Spleen (tissue), 11 donors: ENCODE measurements around the gene C22orf31. TPM values are rescaled to one million over a fixed set of nuclear protein-coding genes. Genes with fewer than 3 reads are reported as not detected.

Experiments used
- DNase-seq: peaks from one replicate; pipeline ENCODE4 v3.0.0-alpha.2; 2020
- H3K27ac ChIP-seq, 8 donors: fragments of 200-600 bp; sonication (generic) in 7 of 8; 1 replicate in 4 of 8; 2 replicates in 4 of 8; pipeline versions ENCODE4 v1.5.0 to v1.8.0; 2016 to 2021; ENCODE audit warnings: inconsistent platforms in 4 of 8, mild to moderate bottlenecking in 4 of 8, moderate library complexity in 1 of 8
- H3K27me3 ChIP-seq, 7 donors: fragments of 200-600 bp; sonication (generic) in 6 of 7; replicated peaks in 1 of 7; 1 replicate in 4 of 7; 2 replicates in 3 of 7; pipeline versions ENCODE4 v1.5.0 to v1.8.0; 2016 to 2021; ENCODE audit warnings: inconsistent platforms in 3 of 7, mild to moderate bottlenecking in 1 of 7
- H3K36me3 ChIP-seq, 6 donors: fragments of 200-600 bp; sonication (generic) in 5 of 6; 1 replicate in 4 of 6; 2 replicates in 2 of 6; pipeline versions ENCODE4 v1.5.0 to v1.8.0; 2016 to 2021; ENCODE audit warnings: inconsistent platforms in 2 of 6
- H3K4me1 ChIP-seq, 6 donors: fragments of 200-600 bp; sonication (generic) in 5 of 6; 1 replicate in 3 of 6; 2 replicates in 3 of 6; pipeline versions ENCODE4 v1.5.0 to v1.8.0; 2016 to 2021; ENCODE audit warnings: inconsistent platforms in 3 of 6
- H3K4me3 ChIP-seq, 8 donors: fragments of 200-600 bp; sonication (generic) in 7 of 8; 1 replicate in 4 of 8; 2 replicates in 4 of 8; pipeline versions ENCODE4 v1.5.0 to v1.8.0; 2016 to 2021; ENCODE audit warnings: inconsistent platforms in 4 of 8, mild to moderate bottlenecking in 4 of 8, moderate library complexity in 2 of 8
- H3K9me3 ChIP-seq, 8 donors: fragments of 200-600 bp; sonication (generic) in 7 of 8; 1 replicate in 4 of 8; 2 replicates in 4 of 8; pipeline versions ENCODE4 v1.5.0 to v1.8.0; 2016 to 2021; ENCODE audit warnings: inconsistent platforms in 4 of 8
- CTCF ChIP-seq, 11 experiments: fragments of 200-600 bp in 7 of 11; fragments of 450-650 bp in 4 of 11; sonication (generic) in 4 of 11; IDR thresholded peaks in 8 of 11; conservative IDR thresholded peaks in 3 of 11; 1 replicate in 7 of 11; 2 replicates in 4 of 11; pipeline versions ENCODE4 v1.4.0 to v1.8.0; 2016 to 2021; ENCODE audit warnings: antibody characterized with exemption in 11 of 11, inconsistent platforms in 4 of 11, mild to moderate bottlenecking in 1 of 11
- POLR2A ChIP-seq, 3 donors: fragments of 450-650 bp; IDR thresholded peaks; one replicate each; pipeline ENCODE4 v1.5.1; 2017; ENCODE audit warnings: antibody characterized with exemption in 3 of 3, mild to moderate bottlenecking in 1 of 3
- POLR2AphosphoS5 ChIP-seq, 3 donors: sonication (generic); formaldehyde crosslinking; IDR thresholded peaks; one replicate each; pipeline ENCODE4 v1.5.1; 2017; ENCODE audit warnings: antibody characterized with exemption in 3 of 3
- WGBS, 5 donors: extraction: QIAGEN DNeasy Blood & Tissue Kit in 3 of 5; methylation state at CpG; one replicate each; pipeline versions ENCODE4 v1.1.5 to v1.1.7; 2013 to 2018; 5-methylcytosine and 5-hydroxymethylcytosine counted together
- intact Hi-C: fragments of 100-400 bp; cut with DNase I; formaldehyde crosslinking; loops from one replicate; pipeline ENCODE4 v1.15.0; 2023; ENCODE audit warnings: low total_unique reads
- polyA plus RNA-seq, 3 donors: library from polyadenylated mRNA; stranded (reverse); fragments of 200-250 nt; gene quantifications; one replicate each; pipeline ENCODE4 v1.2.1, GENCODE V29; 2013
- total RNA-seq, 7 donors: library from RNA; depleted of rRNA in 3 of 7; stranded (reverse); fragments of >200 nt in 3 of 7; fragmentation: NEBNext Ultra II Directional in 4 of 7; extraction: Animal tissue kit (Norgen Biotek cat#: 25700) in 4 of 7; gene quantifications; one replicate each; pipeline versions ENCODE4 v1.1.0 to v1.2.1, GENCODE V29; 2016 to 2021
- donor health status: healthy with polysubstance abuse.
- donor health status: DM: no; HTN: no; CAD: no; lungs with moderate emphysema.
- donor health status: DM: no; HTN: no; CAD: no.
- donor health status: Bipolar disorder and iron deficiency.
- donor health status: healthy.
- donor health status: DM: no; HTN: no; CAD: no.
- donor health status: DM: yes; HTN: yes; CAD: no.

The C22orf31 gene
- total and polyA plus RNA-seq, 10 donors = not detected

GRCh38 chr22:29106839-29107238, 45.2 kb upstream of the C22orf31 start:
- Histone ChIP-seq H3K27me3 (peaks cover 0 to 7% (median 0%) of the 10 kb centered on the region in 7 donors), H3K4me3 (no peak overlapping the region), H3K27ac (no peak overlapping the region), H3K9me3 (no peaks in the 10 kb centered on the region), H3K4me1 (peaks cover 0 to 6% (median 0%) of the 10 kb centered on the region in 6 donors), H3K36me3 (peaks cover 0 to 4% (median 0%) of the 10 kb centered on the region in 6 donors)
- DNase-seq = no peak
- 54 to 79% (median 68%) methylated on average over 4 of the region's 4 CpGs for WGBS, 5 donors
- intact Hi-C loops = no loop called here
- TF ChIP-seq POLR2AphosphoS5 (IDR thresholded peaks at IDR 0.05) = no peak
- no peak for TF ChIP-seq POLR2A (IDR thresholded peaks at IDR 0.05)
- TF ChIP-seq CTCF (IDR thresholded peaks at IDR 0.05 in 8 of 11, conservative IDR thresholded peaks at IDR 0.05 in 3 of 11) = no peak

DNA sequence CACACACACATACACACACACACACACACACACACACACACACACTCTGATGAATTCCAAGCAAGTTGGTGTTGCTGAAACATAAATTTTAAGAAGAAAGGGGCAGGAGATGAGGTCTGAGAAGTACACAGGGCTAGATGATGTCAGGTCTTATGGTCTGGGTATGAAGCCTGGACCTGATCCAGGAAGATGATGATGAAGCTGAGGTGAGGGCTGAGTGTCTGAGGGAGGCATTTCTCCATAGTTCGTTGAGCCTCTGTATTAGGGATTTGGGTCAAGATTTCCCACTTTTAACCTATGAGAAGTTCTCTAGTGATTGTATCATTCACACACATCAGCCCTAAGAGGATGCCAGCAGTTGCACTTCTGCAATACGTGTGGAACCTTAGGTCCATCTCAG, 43.8 kb upstream of the C22orf31 start:
- TF ChIP-seq POLR2AphosphoS5 (IDR thresholded peaks at IDR 0.05) (no peak), POLR2A (IDR thresholded peaks at IDR 0.05) (no peak), CTCF (IDR thresholded peaks at IDR 0.05 in 8 of 11, conservative IDR thresholded peaks at IDR 0.05 in 3 of 11) (no peak)
- no peak overlapping the region for H3K4me3 ChIP-seq
- H3K9me3 ChIP-seq = no peaks in the 10 kb centered on the region
- H3K4me1 ChIP-seq = peaks cover 0 to 6% (median 0%) of the 10 kb centered on the region in 6 donors
- DNase-seq = no peak
- peak overlapping the region in 1 of 8 donors; percentile 3 for H3K27ac ChIP-seq
- H3K27me3 ChIP-seq = peaks cover 0 to 7% (median 0%) of the 10 kb centered on the region in 7 donors
- intact Hi-C loops = no loop called here
- H3K36me3 ChIP-seq = peaks cover 0 to 4% (median 0%) of the 10 kb centered on the region in 6 donors
- WGBS, 5 donors = 48 to 76% (median 59%) methylated on average over 2 of the region's 2 CpGs

GRCh38 chr22:29103121-29103520, 41.5 kb upstream of the C22orf31 start:
- Histone ChIP-seq H3K4me1 (peaks cover 0 to 6% (median 0%) of the 10 kb centered on the region in 6 donors), H3K9me3 (no peaks in the 10 kb centered on the region), H3K4me3 (no peak overlapping the region), H3K36me3 (peaks cover 0 to 23% (median 0%) of the 10 kb centered on the region in 6 donors), H3K27ac (no peak overlapping the region), H3K27me3 (peaks cover 0 to 7% (median 0%) of the 10 kb centered on the region in 7 donors)
- intact Hi-C loops = no loop called here
- DNase-seq = no peak
- 74 to 92% (median 85%) methylated on average over 1 of the region's 1 CpG for WGBS, 5 donors
- TF ChIP-seq CTCF (IDR thresholded peaks at IDR 0.05 in 8 of 11, conservative IDR thresholded peaks at IDR 0.05 in 3 of 11) (no peak), POLR2AphosphoS5 (IDR thresholded peaks at IDR 0.05) (no peak), POLR2A (IDR thresholded peaks at IDR 0.05) (no peak)

DNA sequence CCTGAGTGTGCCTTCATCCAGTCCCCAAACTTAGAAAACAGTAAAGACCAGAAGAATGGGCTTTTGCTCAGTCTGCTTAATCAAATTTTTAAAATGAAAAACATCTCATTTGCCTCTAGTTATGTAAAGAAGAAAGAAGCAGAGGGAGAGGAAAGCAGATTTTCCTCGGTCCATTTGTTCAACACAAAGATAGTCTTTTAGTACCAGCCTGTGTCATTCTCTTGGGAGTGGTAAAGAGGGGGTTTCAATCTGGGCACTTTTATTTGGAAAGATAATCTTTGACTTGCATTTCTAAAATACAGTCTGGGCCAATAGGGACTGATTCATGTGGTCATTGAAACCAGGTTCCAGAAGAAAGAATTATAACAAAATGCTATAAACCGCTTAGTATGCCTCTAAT, 40.7 kb upstream of the C22orf31 start:
- no peak overlapping the region for H3K27ac ChIP-seq
- H3K4me1 ChIP-seq = peaks cover 0 to 6% (median 0%) of the 10 kb centered on the region in 6 donors
- no peak overlapping the region for H3K4me3 ChIP-seq
- H3K27me3 ChIP-seq = peaks cover 0 to 7% (median 0%) of the 10 kb centered on the region in 7 donors
- no peak for DNase-seq
- intact Hi-C loops = no loop called here
- TF ChIP-seq POLR2A (IDR thresholded peaks at IDR 0.05) (no peak), CTCF (IDR thresholded peaks at IDR 0.05 in 8 of 11, conservative IDR thresholded peaks at IDR 0.05 in 3 of 11) (no peak), POLR2AphosphoS5 (IDR thresholded peaks at IDR 0.05) (no peak)
- H3K36me3 ChIP-seq = peaks cover 0 to 23% (median 0%) of the 10 kb centered on the region in 6 donors
- 90 to 95% (median 94%) methylated on average over 2 of the region's 2 CpGs for WGBS, 5 donors
- H3K9me3 ChIP-seq = no peaks in the 10 kb centered on the region
